SJSA1 (cell line): ENCODE results near the gene SLC6A19. TPM values are rescaled to one million over a fixed set of nuclear protein-coding genes. Genes with fewer than 3 reads are reported as not detected.
"Not testable (repeated sequence)": the region's sequence is repeated elsewhere in the genome, so short reads cannot be mapped to it uniquely, and the experiment has no call there.

Experiments
- DNase-seq, 2 experiments: peaks; one replicate each; pipeline ENCODE4 v3.0.0-alpha.2; 2015 to 2020; ENCODE audit warnings: low spot score in 2 of 2, low read depth in 1 of 2
- H3K27ac ChIP-seq: fragments of 250-450 bp; sonication (Bioruptor Pico); 2 replicates; pipeline ENCODE4 v1.5.1; 2020; ENCODE audit warnings: mild to moderate bottlenecking, moderate library complexity
- H3K27me3 ChIP-seq: fragments of 250-450 bp; sonication (Bioruptor Pico); replicated peaks from 2 replicates; pipeline ENCODE4 v1.5.1; 2020; ENCODE audit warnings: mild to moderate bottlenecking, moderate library complexity
- H3K36me3 ChIP-seq: fragments of 250-450 bp; sonication (Bioruptor Pico); 2 replicates; pipeline ENCODE4 v1.5.1; 2020; ENCODE audit warnings: mild to moderate bottlenecking
- H3K4me1 ChIP-seq: fragments of 250-450 bp; sonication (Bioruptor Pico); replicated peaks from 2 replicates; pipeline ENCODE4 v1.6.1; 2021; ENCODE audit warnings: mild to moderate bottlenecking
- H3K4me3 ChIP-seq: fragments of 250-450 bp; sonication (Bioruptor Pico); 2 replicates; pipeline ENCODE4 v1.5.1; 2020; ENCODE audit warnings: mild to moderate bottlenecking
- H3K9me3 ChIP-seq: fragments of 250-450 bp; sonication (Bioruptor Pico); replicated peaks from 2 replicates; pipeline ENCODE4 v1.5.1; 2020; ENCODE audit warnings: mild to moderate bottlenecking
- total RNA-seq: library from RNA; depleted of rRNA; stranded (reverse); fragments of >200 nt; shearing (Covaris generic); gene quantifications from 2 replicates; pipeline ENCODE4 v1.2.3, GENCODE V29; 2014; rRNA removed

The SLC6A19 gene
- total RNA-seq, 1 experiment from 2014 or later: 0.03 TPM

DNA sequence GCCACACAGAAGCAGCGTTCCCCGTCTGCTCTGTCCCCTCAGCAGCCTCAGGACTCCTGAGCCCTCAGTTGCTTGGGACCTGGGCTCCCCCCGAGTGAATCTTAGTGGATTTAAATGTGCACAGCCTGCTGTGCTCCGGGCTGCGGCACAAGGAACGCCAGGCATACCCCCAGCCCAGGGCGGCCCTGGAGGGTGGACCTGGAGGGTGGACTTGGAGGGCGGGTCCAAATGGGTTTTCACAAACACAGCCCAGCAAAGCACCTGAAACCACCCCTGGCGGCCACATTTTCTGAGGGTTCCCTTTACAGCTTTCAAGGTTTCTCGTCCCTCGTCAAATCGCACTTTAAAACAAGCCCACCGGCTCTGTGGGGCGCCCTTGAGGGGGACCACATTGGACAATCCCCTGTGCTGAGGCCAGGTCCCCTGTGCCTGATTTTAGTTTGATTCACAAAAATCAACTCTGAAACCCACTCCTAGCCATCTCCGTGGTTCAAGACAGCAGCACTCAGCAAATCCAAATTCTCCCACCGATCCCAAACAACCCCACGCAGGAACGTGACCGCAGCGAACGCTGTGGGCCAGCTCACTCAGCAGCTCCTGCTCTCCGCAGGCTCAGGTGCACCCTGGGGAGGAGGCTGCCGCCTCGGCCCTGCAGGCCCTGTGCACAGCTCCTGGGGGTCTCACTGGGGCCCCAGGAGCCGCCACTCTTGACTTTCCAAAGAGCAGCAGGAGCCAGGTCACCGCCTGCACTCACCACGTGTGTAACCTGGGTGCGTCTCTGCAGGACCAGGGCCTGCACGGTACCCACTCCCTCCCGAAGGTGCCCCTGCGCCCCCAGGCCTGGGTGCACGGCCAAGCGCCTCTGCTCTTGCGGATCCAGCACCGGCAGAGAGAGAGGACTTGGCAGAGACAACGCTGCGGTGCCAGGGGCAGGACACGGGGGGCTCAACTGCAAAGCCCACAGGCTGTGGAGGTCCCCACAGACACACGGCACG lies 64.4 kb downstream of the SLC6A19 start:
- Histone ChIP-seq H3K9me3 (no peaks in the 10 kb centered on the region; the same call in 1 of the 2 replicates), H3K4me3 (no peak overlapping the region), H3K27ac (no peak overlapping the region), H3K27me3 (peaks cover 31% of the 10 kb centered on the region), H3K36me3 (peaks cover 16% of the 10 kb centered on the region), H3K4me1 (no peaks in the 10 kb centered on the region)
- DNase-seq: no peak

DNA sequence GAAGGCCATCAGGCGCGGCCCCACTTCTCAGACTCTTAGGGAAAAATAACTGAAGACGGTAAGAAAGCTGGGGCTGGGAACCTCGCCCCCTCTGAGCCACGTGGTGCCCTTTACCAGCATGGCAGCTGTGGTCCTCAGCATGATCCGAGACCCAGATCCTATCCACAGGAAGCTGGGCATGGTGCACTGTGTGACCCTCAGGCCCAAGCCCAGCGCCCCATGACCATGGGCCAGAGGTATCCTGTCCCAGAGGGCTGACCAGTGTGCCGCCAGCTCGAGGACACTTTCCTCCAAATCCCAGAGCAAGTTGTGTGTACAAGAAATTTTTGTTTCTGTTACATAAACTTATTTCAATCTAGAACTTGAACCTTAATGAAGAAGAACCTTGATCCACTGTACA lies 65.4 kb downstream of the SLC6A19 start:
- no peak for DNase-seq
- Histone ChIP-seq H3K27me3 (peaks cover 25% of the 10 kb centered on the region), H3K4me1 (no peaks in the 10 kb centered on the region), H3K27ac (no peak overlapping the region), H3K36me3 (peaks cover 18% of the 10 kb centered on the region), H3K9me3 (peaks cover 3% of the 10 kb centered on the region; the same call in 1 of the 2 replicates), H3K4me3 (no peak overlapping the region)

DNA sequence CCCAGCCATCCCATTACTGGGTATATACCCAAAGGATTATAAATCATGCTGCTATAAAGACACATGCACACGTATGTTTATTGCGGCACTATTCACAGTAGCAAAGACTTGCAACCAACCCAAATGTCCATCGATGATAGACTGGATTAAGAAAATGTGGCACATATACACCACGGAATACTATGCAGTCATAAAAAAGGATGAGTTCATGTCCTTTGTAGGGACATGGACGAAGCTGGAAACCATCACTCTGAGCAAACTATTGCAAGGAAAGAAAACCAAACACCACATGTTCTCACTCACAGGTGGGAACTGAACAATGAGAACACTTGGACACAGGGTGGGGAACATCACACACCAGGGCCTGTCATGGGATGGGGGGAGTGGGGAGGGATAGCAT lies 66.1 kb downstream of the SLC6A19 start:
- Histone ChIP-seq H3K36me3 (peaks cover 22% of the 10 kb centered on the region), H3K27me3 (peaks cover 25% of the 10 kb centered on the region)
- not testable (repeated sequence) for H3K9me3 ChIP-seq, H3K4me1 ChIP-seq, H3K4me3 ChIP-seq, DNase-seq, H3K27ac ChIP-seq

- Histone ChIP-seq H3K9me3 (peaks cover 6% of the 10 kb centered on the region; the same call in 1 of the 2 replicates), H3K27me3 (peaks cover 22% of the 10 kb centered on the region)
Measured at GRCh38 chr5:1268056-1268455, 66.7 kb downstream of the SLC6A19 start.

DNA sequence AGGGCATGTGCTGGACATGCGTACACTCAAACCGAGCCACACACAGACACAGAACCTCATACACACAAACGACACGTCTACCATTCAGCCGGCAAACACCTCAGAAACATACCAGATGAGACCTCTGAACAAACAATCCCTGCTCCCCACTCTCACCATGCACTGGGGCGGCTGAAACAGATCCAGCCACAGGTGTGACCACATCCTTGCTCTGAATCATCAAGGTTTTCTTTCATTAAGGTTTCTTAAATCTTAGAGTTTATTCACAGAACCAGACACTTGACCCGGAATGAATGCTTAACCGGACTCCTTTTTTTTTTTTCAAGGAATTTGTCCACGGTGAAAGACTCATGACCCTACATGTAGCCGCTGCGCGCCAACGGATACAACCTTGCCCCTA lies 67.3 kb downstream of the SLC6A19 start:
- Histone ChIP-seq H3K36me3 (peaks cover 22% of the 10 kb centered on the region), H3K4me1 (no peaks in the 10 kb centered on the region), H3K9me3 (peaks cover 6% of the 10 kb centered on the region; the same call in 1 of the 2 replicates), H3K27ac (no peak overlapping the region), H3K27me3 (peaks cover 21% of the 10 kb centered on the region), H3K4me3 (no peak overlapping the region)
- no peak for DNase-seq

More at GRCh38 chr5:1268056-1268455, 66.7 kb downstream of the SLC6A19 start:
- H3K36me3 ChIP-seq: peaks cover 22% of the 10 kb centered on the region
- no peak for DNase-seq
- H3K4me1 ChIP-seq: no peaks in the 10 kb centered on the region
- no peak overlapping the region for H3K4me3 ChIP-seq
- no peak overlapping the region for H3K27ac ChIP-seq

DNA sequence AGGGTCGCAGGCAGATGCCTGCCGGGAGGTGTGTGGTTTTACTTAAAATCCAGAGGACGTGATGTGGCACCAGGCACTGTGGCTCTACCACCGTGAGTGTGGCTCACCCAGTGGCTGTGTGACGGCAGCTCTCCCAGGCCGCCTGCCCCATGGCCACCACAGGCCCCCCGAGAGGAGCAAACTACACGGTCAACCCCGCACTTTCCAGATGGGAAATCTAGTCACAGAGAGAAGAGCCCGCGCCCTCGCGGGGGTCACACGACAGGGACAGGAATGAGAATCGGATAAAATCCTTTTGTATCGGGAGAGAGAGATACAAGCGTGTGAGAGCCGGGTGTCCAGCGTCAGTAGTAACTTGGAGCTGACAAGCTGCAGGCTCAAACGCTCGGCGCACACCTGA lies 69.0 kb downstream of the SLC6A19 start:
- no peak overlapping the region for H3K27ac ChIP-seq
- H3K4me1 ChIP-seq: no peaks in the 10 kb centered on the region
- peaks cover 16% of the 10 kb centered on the region for H3K9me3 ChIP-seq
- H3K36me3 ChIP-seq: peaks cover 19% of the 10 kb centered on the region
- no peak for DNase-seq
- H3K27me3 ChIP-seq: peaks cover 17% of the 10 kb centered on the region
- no peak overlapping the region for H3K4me3 ChIP-seq

- H3K27me3 ChIP-seq: peaks cover 12% of the 10 kb centered on the region
- no peak for DNase-seq
- peaks cover 14% of the 10 kb centered on the region for H3K36me3 ChIP-seq
- H3K9me3 ChIP-seq: peaks cover 16% of the 10 kb centered on the region
- H3K4me3 ChIP-seq: no peak overlapping the region
- H3K27ac ChIP-seq: no peak overlapping the region
- no peaks in the 10 kb centered on the region for H3K4me1 ChIP-seq
Measured at GRCh38 chr5:1270933-1271914, 69.8 kb downstream of the SLC6A19 start.

DNA sequence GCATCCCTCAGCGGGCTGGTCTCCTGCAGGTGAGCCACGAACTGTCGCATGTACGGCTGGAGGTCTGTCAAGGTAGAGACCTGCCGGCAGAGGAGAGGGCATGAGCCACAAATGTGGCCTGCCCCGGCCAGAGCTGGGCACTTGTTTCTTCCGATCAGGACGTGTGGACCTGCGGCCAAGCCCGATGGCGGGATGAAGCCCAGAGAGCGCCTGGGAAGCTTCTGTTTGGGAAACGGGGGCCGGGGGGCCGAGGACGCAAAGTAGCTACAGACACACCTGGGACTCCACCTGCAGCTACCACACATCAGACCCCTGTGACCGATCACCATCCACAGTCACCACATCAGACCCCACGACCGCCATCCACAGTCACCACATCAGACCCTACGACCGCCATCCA lies 70.8 kb downstream of the SLC6A19 start:
- Histone ChIP-seq H3K4me3 (no peak overlapping the region), H3K36me3 (peaks cover 14% of the 10 kb centered on the region), H3K4me1 (no peaks in the 10 kb centered on the region), H3K27ac (no peak overlapping the region), H3K27me3 (peaks cover 6% of the 10 kb centered on the region), H3K9me3 (peaks cover 16% of the 10 kb centered on the region)
- DNase-seq: no peak

GRCh38 chr5:1273745-1274144 lies 72.3 kb downstream of the SLC6A19 start:
- H3K27me3 ChIP-seq: peaks cover 6% of the 10 kb centered on the region
- peaks cover 17% of the 10 kb centered on the region for H3K36me3 ChIP-seq
- no peaks in the 10 kb centered on the region for H3K4me1 ChIP-seq
- no peak overlapping the region for H3K4me3 ChIP-seq
- no peak for DNase-seq
- H3K9me3 ChIP-seq: peaks cover 16% of the 10 kb centered on the region
- H3K27ac ChIP-seq: no peak overlapping the region

GRCh38 chr5:1274471-1274870 lies 73.1 kb downstream of the SLC6A19 start:
- peaks cover 24% of the 10 kb centered on the region for H3K36me3 ChIP-seq
- peaks cover 6% of the 10 kb centered on the region for H3K27me3 ChIP-seq
- DNase-seq: no peak
- no peak overlapping the region for H3K4me3 ChIP-seq
- peaks cover 16% of the 10 kb centered on the region for H3K9me3 ChIP-seq
- H3K27ac ChIP-seq: no peak overlapping the region
- H3K4me1 ChIP-seq: no peaks in the 10 kb centered on the region

Other genes starting within 250 kb of the SLC6A19 start
- gene NKD2, start 192.8 kb upstream of the SLC6A19 start, total RNA-seq: 0.37 TPM in 1 of 2 replicates, not detected in the other
- 11.9 and 16.9 TPM in 2 replicates for gene SLC12A7, start 89.5 kb upstream of the SLC6A19 start, total RNA-seq
- gene SLC6A18, start 23.8 kb downstream of the SLC6A19 start, total RNA-seq: not detected in 2 replicates
- 4.0 and 5.0 TPM in 2 replicates for gene TERT, start 93.5 kb downstream of the SLC6A19 start, total RNA-seq
- 241 and 247 TPM in 2 replicates for gene CLPTM1L, start 143.5 kb downstream of the SLC6A19 start, total RNA-seq
- gene SLC6A3, start 243.8 kb downstream of the SLC6A19 start, total RNA-seq: not detected in 2 replicates